ENCODE results near the gene TMC8.

TMC8 gene

GRCh38 chr17:78172249-78173051 is 41.9 kb downstream of the TMC8 start:
- Histone ChIP-seq H3K9ac (ENCODE audit: low read length) (no peak overlapping the region; the same call in 1 of the 2 replicates), H2AFZ (ENCODE audit: low read length) (no peak overlapping the region), H3K27me3 (ENCODE audit: insufficient read depth, low read length) (no peaks in the 10 kb centered on the region), H3K9me3 (ENCODE audit: low read length) (no peaks in the 10 kb centered on the region), H3K4me3 (ENCODE audit: low read depth, low read length, poor library complexity, severe bottlenecking) (no peak overlapping the region), H3K4me2 (ENCODE audit: low read length) (peak overlapping the region; percentile 34; the same call in 1 of the 2 replicates), H3K4me1 (ENCODE audit: insufficient read depth, low read length, severe bottlenecking) (peaks cover 77% of the 10 kb centered on the region), H3F3A (ENCODE audit: insufficient read depth, low read length) (no peaks in the 10 kb centered on the region), H3K27ac (ENCODE audit: low read depth, low read length, poor library complexity, severe bottlenecking) (peak overlapping the region; percentile 49), H3K9me2 (ENCODE audit: low read depth, low read length) (no peaks in the 10 kb centered on the region), H4K20me1 (ENCODE audit: insufficient read depth, low read length) (no peaks in the 10 kb centered on the region), H3K36me3 (ENCODE audit: insufficient read depth, low read length) (peaks cover 52% of the 10 kb centered on the region), H3K79me2 (ENCODE audit: insufficient read depth, low read length) (no peaks in the 10 kb centered on the region)
- no peak for TF ChIP-seq CTCF (IDR thresholded peaks at IDR 0.05; ENCODE audit: low read length)
- TF ChIP-seq EZH2 (IDR thresholded peaks at IDR 0.05; ENCODE audit: borderline replicate concordance, low read length) = no peak

GRCh38 chr17:78173097-78173715 is 42.6 kb downstream of the TMC8 start:
- TF ChIP-seq EZH2 (IDR thresholded peaks at IDR 0.05; ENCODE audit: borderline replicate concordance, low read length) = no peak
- Histone ChIP-seq H3K36me3 (ENCODE audit: insufficient read depth, low read length) (peaks cover 56% of the 10 kb centered on the region), H4K20me1 (ENCODE audit: insufficient read depth, low read length) (no peaks in the 10 kb centered on the region), H3K4me3 (ENCODE audit: low read depth, low read length, poor library complexity, severe bottlenecking) (no peak overlapping the region), H3K9ac (ENCODE audit: low read length) (no peak overlapping the region; the same call in 1 of the 2 replicates), H3K9me3 (ENCODE audit: low read length) (no peaks in the 10 kb centered on the region), H3K27me3 (ENCODE audit: insufficient read depth, low read length) (no peaks in the 10 kb centered on the region), H2AFZ (ENCODE audit: low read length) (no peak overlapping the region), H3F3A (ENCODE audit: insufficient read depth, low read length) (no peaks in the 10 kb centered on the region), H3K79me2 (ENCODE audit: insufficient read depth, low read length) (no peaks in the 10 kb centered on the region), H3K9me2 (ENCODE audit: low read depth, low read length) (no peaks in the 10 kb centered on the region), H3K27ac (ENCODE audit: low read depth, low read length, poor library complexity, severe bottlenecking) (peak overlapping the region; percentile 49), H3K4me1 (ENCODE audit: insufficient read depth, low read length, severe bottlenecking) (peaks cover 73% of the 10 kb centered on the region), H3K4me2 (ENCODE audit: low read length) (no peak overlapping the region; the same call in 1 of the 2 replicates)

GRCh38 chr17:78174346-78174869 is 43.8 kb downstream of the TMC8 start:
- Histone ChIP-seq H3K9me3 (ENCODE audit: low read length) (no peaks in the 10 kb centered on the region), H3K4me2 (ENCODE audit: low read length) (peak overlapping the region; percentile 39; the same call in 1 of the 2 replicates), H3K4me3 (ENCODE audit: low read depth, low read length, poor library complexity, severe bottlenecking) (peak overlapping the region; percentile 29), H3K27ac (ENCODE audit: low read depth, low read length, poor library complexity, severe bottlenecking) (peak overlapping the region; percentile 49), H2AFZ (ENCODE audit: low read length) (no peak overlapping the region), H3K27me3 (ENCODE audit: insufficient read depth, low read length) (no peaks in the 10 kb centered on the region), H3F3A (ENCODE audit: insufficient read depth, low read length) (no peaks in the 10 kb centered on the region), H3K9ac (ENCODE audit: low read length) (peak overlapping the region; percentile 24; the same call in 1 of the 2 replicates), H3K36me3 (ENCODE audit: insufficient read depth, low read length) (peaks cover 68% of the 10 kb centered on the region), H3K79me2 (ENCODE audit: insufficient read depth, low read length) (no peaks in the 10 kb centered on the region), H4K20me1 (ENCODE audit: insufficient read depth, low read length) (no peaks in the 10 kb centered on the region), H3K4me1 (ENCODE audit: insufficient read depth, low read length, severe bottlenecking) (peaks cover 71% of the 10 kb centered on the region), H3K9me2 (ENCODE audit: low read depth, low read length) (no peaks in the 10 kb centered on the region)
- TF ChIP-seq CTCF (IDR thresholded peaks at IDR 0.05; ENCODE audit: low read length) = no peak
- TF ChIP-seq EZH2 (IDR thresholded peaks at IDR 0.05; ENCODE audit: borderline replicate concordance, low read length) = no peak

Data from OCI-LY1 (cell line).